DND-41 (cell line): Measurements from ENCODE around the gene SHH.

ENCODE experiments used
- ATAC-seq: fragments of 200-7000 bp; cut with Tn5 transposase; 3 replicates; pipeline ENCODE4 v1.9.1; 2021; ENCODE audit warnings: low read depth; ENCODE audit not compliant: insufficient read depth
- DNase-seq: peaks from one replicate; pipeline ENCODE4 v3.0.0-alpha.2; 2020
- H2AFZ ChIP-seq: 2 replicates; pipeline ENCODE4 v1.6.0; 2012; ENCODE audit warnings: low read depth, low read length
- H3K27ac ChIP-seq: 2 replicates; pipeline ENCODE4 v1.5.1; 2012; ENCODE audit warnings: low read length, inconsistent platforms
- H3K27me3 ChIP-seq: fragments of 200-600 bp; sonication (generic); 2 replicates; pipeline ENCODE4 v1.6.0; 2012; ENCODE audit warnings: low read length, mild to moderate bottlenecking, inconsistent platforms; ENCODE audit not compliant: insufficient read depth, poor library complexity
- H3K36me3 ChIP-seq: 2 replicates; pipeline ENCODE4 v1.5.1; 2012; ENCODE audit warnings: low read length, inconsistent platforms; ENCODE audit not compliant: insufficient read depth
- H3K4me1 ChIP-seq: 2 replicates; pipeline ENCODE4 v1.5.1; 2012; ENCODE audit warnings: mild to moderate bottlenecking, low read length; ENCODE audit not compliant: insufficient read depth
- H3K4me2 ChIP-seq: 2 replicates; pipeline ENCODE4 v1.6.0; 2012; ENCODE audit warnings: mild to moderate bottlenecking, moderate library complexity, low read length, inconsistent platforms; ENCODE audit not compliant: insufficient read depth
- H3K4me3 ChIP-seq, 2 experiments: fragments of 200-600 bp in 1 of 2; shearing (Covaris generic) in 1 of 2; 2 replicates each; pipeline ENCODE4 v1.5.1; 2012 to 2016; ENCODE audit warnings: inconsistent platforms in 2 of 2, low read length in 2 of 2, mild to moderate bottlenecking in 2 of 2, low read depth in 1 of 2, moderate library complexity in 1 of 2
- H3K79me2 ChIP-seq: 2 replicates; pipeline ENCODE4 v1.6.0; 2012; ENCODE audit warnings: low read length, inconsistent platforms; ENCODE audit not compliant: insufficient read depth
- H3K9ac ChIP-seq: 2 replicates; pipeline ENCODE4 v1.6.0; 2012; ENCODE audit warnings: low read depth, mild to moderate bottlenecking, inconsistent platforms, low read length, moderate library complexity
- H3K9me3 ChIP-seq: 2 replicates; pipeline ENCODE4 v1.5.1; 2012; ENCODE audit warnings: low read length, moderate library complexity, mild to moderate bottlenecking, inconsistent platforms; ENCODE audit not compliant: insufficient read depth, severe bottlenecking
- H4K20me1 ChIP-seq: 2 replicates; pipeline ENCODE4 v1.6.0; 2012; ENCODE audit warnings: low read length; ENCODE audit not compliant: insufficient read depth
- EZH2 ChIP-seq: IDR thresholded peaks from 3 replicates; pipeline ENCODE4 v1.6.1; 2012; ENCODE audit warnings: borderline replicate concordance, low read depth, mild to moderate bottlenecking, moderate library complexity, low read length, inconsistent platforms; ENCODE audit not compliant: severe bottlenecking
- TF ChIP-seq, protein P1 (sequence below): IDR thresholded peaks from 2 replicates; pipeline ENCODE4 v1.5.1; 2012; ENCODE audit warnings: borderline replicate concordance, low read length, moderate library complexity, mild to moderate bottlenecking; ENCODE audit not compliant: poor library complexity, severe bottlenecking; ENCODE audit errors: extremely low read depth

SHH gene

DNA sequence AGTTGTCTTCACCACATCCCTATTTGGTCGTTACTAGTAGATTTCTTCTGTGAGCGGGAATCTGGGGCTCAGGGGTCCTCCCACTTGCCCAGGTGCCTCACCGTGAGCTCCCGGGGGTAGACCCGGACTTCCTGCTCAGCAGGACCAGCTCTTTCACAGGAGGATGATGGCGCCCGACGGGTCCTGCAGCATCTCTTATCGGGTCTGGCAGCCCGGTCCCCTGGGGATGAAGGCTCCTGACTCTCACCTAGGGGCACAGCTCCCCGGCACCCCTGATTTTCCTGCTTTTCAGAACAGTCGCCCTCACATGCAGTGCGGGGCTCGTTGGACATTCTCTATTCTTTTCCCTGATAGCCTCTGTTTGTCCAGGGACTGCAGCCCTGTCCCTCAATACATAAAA lies 33.0 kb upstream of the SHH start:
- Histone ChIP-seq H3K79me2 (no peaks in the 10 kb centered on the region), H3K4me1 (no peaks in the 10 kb centered on the region), H3K4me3 (no peak overlapping the region), H3K9ac (no peak overlapping the region), H4K20me1 (no peaks in the 10 kb centered on the region; the same call in 1 of the 2 replicates), H3K36me3 (no peaks in the 10 kb centered on the region), H3K27ac (no peak overlapping the region), H2AFZ (no peak overlapping the region), H3K27me3 (no peaks in the 10 kb centered on the region), H3K9me3 (no peaks in the 10 kb centered on the region), H3K4me2 (no peak overlapping the region)
- TF ChIP-seq EZH2: no peak
- TF ChIP-seq, protein P1, sequence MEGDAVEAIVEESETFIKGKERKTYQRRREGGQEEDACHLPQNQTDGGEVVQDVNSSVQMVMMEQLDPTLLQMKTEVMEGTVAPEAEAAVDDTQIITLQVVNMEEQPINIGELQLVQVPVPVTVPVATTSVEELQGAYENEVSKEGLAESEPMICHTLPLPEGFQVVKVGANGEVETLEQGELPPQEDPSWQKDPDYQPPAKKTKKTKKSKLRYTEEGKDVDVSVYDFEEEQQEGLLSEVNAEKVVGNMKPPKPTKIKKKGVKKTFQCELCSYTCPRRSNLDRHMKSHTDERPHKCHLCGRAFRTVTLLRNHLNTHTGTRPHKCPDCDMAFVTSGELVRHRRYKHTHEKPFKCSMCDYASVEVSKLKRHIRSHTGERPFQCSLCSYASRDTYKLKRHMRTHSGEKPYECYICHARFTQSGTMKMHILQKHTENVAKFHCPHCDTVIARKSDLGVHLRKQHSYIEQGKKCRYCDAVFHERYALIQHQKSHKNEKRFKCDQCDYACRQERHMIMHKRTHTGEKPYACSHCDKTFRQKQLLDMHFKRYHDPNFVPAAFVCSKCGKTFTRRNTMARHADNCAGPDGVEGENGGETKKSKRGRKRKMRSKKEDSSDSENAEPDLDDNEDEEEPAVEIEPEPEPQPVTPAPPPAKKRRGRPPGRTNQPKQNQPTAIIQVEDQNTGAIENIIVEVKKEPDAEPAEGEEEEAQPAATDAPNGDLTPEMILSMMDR: no peak
- no peak for DNase-seq
- no peak for ATAC-seq

DNA sequence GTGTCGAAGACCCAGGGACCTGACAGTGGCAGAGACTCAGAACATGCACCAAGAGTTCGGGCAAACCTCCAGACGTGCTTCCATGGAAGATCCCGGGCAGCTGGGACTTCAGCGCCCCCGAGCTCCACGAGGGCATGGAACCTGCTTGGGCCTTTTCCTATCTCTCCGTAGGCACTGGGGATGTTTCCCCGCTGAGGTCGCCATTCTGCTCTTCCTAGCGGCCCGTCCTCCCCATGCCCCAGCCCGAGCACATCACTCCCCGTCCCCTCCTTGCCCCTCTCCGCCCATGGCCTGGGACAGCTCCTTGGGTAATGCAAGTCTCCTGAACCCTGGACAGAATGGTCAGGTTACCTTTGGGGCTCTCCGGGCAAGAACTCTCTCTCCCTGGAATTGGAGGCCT lies 32.3 kb upstream of the SHH start:
- Histone ChIP-seq H3K27me3 (peaks cover 4% of the 10 kb centered on the region), H3K9me3 (no peaks in the 10 kb centered on the region), H3K79me2 (no peaks in the 10 kb centered on the region), H3K4me3 (no peak overlapping the region), H3K4me1 (no peaks in the 10 kb centered on the region), H3K4me2 (no peak overlapping the region), H3K9ac (no peak overlapping the region), H4K20me1 (no peaks in the 10 kb centered on the region; the same call in 1 of the 2 replicates), H2AFZ (no peak overlapping the region), H3K27ac (no peak overlapping the region), H3K36me3 (no peaks in the 10 kb centered on the region)
- TF ChIP-seq EZH2: no peak
- TF ChIP-seq, protein P1: no peak
- DNase-seq: no peak
- ATAC-seq: no peak

DNA sequence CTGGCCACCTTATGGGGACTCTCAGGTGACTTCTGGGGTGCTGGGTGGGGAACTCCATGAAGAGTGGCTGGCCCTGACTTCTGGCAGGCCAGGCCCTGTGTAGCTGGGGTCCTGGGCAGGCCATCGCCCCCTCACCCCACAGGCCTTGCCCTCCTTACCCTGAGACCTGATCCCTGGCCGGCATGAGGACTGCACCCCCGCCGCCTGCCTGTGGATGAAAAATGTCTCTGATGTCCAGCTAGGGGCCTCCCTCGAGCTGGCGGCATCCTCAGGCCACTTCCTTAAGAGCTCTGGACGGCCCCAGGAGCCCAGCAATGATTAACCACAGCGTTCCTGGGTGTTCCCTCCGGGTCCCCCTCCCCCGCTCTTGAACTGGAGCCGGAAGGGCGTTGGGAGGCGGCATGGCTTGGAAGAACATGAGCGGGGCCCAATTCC lies 31.8 kb upstream of the SHH start:
- Histone ChIP-seq H3K79me2 (no peaks in the 10 kb centered on the region), H3K9me3 (no peaks in the 10 kb centered on the region), H3K36me3 (no peaks in the 10 kb centered on the region), H2AFZ (no peak overlapping the region), H3K27me3 (peaks cover 4% of the 10 kb centered on the region), H3K9ac (no peak overlapping the region), H3K4me2 (no peak overlapping the region), H3K4me1 (no peaks in the 10 kb centered on the region), H4K20me1 (no peaks in the 10 kb centered on the region; the same call in 1 of the 2 replicates), H3K4me3 (no peak overlapping the region), H3K27ac (no peak overlapping the region)
- ATAC-seq: no peak
- DNase-seq: no peak
- TF ChIP-seq, protein P1: no peak
- no peak for TF ChIP-seq EZH2
